ENCODE measurements around the gene DNAH14.
"Not testable (repeated sequence)": the region's sequence is repeated elsewhere in the genome, so short reads cannot be mapped to it uniquely, and the experiment has no call there.

DNA sequence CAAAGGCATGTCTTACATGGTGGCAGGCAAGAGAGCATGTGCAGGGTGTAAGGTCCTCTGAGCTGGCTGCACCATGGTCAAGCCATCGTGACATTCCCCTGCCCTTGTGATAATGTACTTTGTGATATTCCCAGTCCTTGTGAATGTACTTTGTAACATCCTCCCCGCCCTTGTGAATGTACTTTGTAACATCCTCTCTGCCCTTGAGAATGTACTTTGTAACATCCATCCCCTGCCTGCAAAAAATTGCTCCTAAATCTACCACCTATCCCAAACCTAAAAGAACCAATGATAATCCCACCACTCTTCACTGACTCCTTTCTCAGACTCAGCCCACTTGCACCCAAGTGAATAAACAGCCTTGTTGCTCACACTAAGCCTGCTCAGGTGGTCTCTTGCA, 44.1 kb upstream of the DNAH14 start:
- not testable (repeated sequence) for TF ChIP-seq POLR2A (IDR thresholded peaks at IDR 0.05; ENCODE audit: low read length)
- TF ChIP-seq, protein P1, sequence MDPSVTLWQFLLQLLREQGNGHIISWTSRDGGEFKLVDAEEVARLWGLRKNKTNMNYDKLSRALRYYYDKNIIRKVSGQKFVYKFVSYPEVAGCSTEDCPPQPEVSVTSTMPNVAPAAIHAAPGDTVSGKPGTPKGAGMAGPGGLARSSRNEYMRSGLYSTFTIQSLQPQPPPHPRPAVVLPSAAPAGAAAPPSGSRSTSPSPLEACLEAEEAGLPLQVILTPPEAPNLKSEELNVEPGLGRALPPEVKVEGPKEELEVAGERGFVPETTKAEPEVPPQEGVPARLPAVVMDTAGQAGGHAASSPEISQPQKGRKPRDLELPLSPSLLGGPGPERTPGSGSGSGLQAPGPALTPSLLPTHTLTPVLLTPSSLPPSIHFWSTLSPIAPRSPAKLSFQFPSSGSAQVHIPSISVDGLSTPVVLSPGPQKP (IDR thresholded peaks at IDR 0.05; ENCODE audit: low read depth, low read length) = not testable (repeated sequence)

Measured in A549 (cell line).